Activated naive CD8-positive, alpha-beta T cell treated with anti-CD3 and anti-CD28 coated beads for 36 hours (primary cell): ENCODE data around the gene NEU4. TPM values are rescaled to one million over a fixed set of nuclear protein-coding genes. Genes with fewer than 3 reads are reported as not detected.

Experiments
- DNase-seq: peaks from one replicate; pipeline ENCODE4 v3.0.0; 2021
- H3K27ac Mint-ChIP-seq: one replicate; pipeline ENCODE4 v1.8.0; 2022; ENCODE audit warnings: mild to moderate bottlenecking, moderate library complexity, mixed read lengths
- H3K27me3 Mint-ChIP-seq: one replicate; pipeline ENCODE4 v1.8.0; 2022; ENCODE audit warnings: mild to moderate bottlenecking, mixed read lengths
- H3K36me3 Mint-ChIP-seq: one replicate; pipeline ENCODE4 v1.8.0; 2021; ENCODE audit warnings: mild to moderate bottlenecking, mixed read lengths
- H3K4me1 Mint-ChIP-seq: one replicate; pipeline ENCODE4 v1.8.0; 2021; ENCODE audit warnings: mixed read lengths
- H3K4me3 Mint-ChIP-seq: one replicate; pipeline ENCODE4 v1.8.0; 2022; ENCODE audit warnings: mild to moderate bottlenecking, moderate library complexity, mixed read lengths
- H3K9me3 Mint-ChIP-seq: one replicate; pipeline ENCODE4 v1.8.0; 2022; ENCODE audit warnings: mixed read lengths
- total RNA-seq, 2 experiments: library from RNA; stranded (reverse); gene quantifications; one replicate each; pipeline ENCODE4 v1.2.3, GENCODE V29; 2021

The NEU4 gene
- total RNA-seq, 2 experiments from 2014 or later: 0.08 to 0.40 TPM

- Mint-ChIP-seq H3K9me3 (no peaks in the 10 kb centered on the region), H3K27ac (no peak overlapping the region), H3K4me3 (peak overlapping the region; percentile 22)
Measured at GRCh38 chr2:241855245-241855887, 46.4 kb downstream of the NEU4 start.

GRCh38 chr2:241855888-241856422, 47.0 kb downstream of the NEU4 start:
- H3K9me3 Mint-ChIP-seq: no peaks in the 10 kb centered on the region
- H3K27me3 Mint-ChIP-seq: no peaks in the 10 kb centered on the region
- H3K4me3 Mint-ChIP-seq: peak overlapping the region; percentile 22
- no peak for DNase-seq
- H3K36me3 Mint-ChIP-seq: no peaks in the 10 kb centered on the region
- no peak overlapping the region for H3K27ac Mint-ChIP-seq
- H3K4me1 Mint-ChIP-seq: peaks cover 22% of the 10 kb centered on the region

More at GRCh38 chr2:241855245-241855887, 46.4 kb downstream of the NEU4 start:
- peaks cover 18% of the 10 kb centered on the region for H3K4me1 Mint-ChIP-seq
- no peaks in the 10 kb centered on the region for H3K36me3 Mint-ChIP-seq
- DNase-seq: no peak
- H3K27me3 Mint-ChIP-seq: no peaks in the 10 kb centered on the region

GRCh38 chr2:241857041-241857541, 48.1 kb downstream of the NEU4 start:
- peaks cover 9% of the 10 kb centered on the region for H3K36me3 Mint-ChIP-seq
- H3K27ac Mint-ChIP-seq: no peak overlapping the region
- peaks cover 33% of the 10 kb centered on the region for H3K4me1 Mint-ChIP-seq
- peaks cover 2% of the 10 kb centered on the region for H3K9me3 Mint-ChIP-seq
- DNase-seq: no peak
- peaks cover 8% of the 10 kb centered on the region for H3K27me3 Mint-ChIP-seq
- peak overlapping the region; percentile 85 for H3K4me3 Mint-ChIP-seq

DNA sequence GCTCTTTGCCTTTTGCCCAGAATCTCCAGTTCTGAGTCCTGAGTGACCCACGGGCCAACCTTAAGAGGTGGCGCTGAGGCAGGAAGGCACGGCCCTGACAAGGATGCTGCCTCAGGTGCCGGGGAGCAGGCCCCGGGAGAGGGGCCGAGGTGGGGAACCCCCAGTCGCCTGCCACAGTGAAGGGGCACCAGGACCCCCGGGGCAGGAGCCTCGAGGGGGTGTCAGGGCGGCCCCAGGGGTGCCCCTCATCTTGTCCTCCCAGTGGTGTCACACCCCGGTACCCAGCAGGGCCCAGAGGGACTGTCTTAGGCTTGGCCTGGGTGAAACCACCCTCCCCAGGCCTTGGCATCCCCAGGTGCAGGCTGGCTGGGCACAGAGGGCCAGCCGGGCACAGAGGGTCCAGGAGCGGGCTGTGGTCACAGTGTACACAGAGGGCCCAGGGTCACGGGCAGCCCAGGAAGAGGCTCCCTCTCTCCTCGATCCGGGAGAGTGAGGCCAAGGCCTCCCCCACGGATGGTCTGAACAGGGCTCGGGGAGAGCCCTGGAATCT, 48.7 kb downstream of the NEU4 start:
- Mint-ChIP-seq H3K27me3 (peaks cover 12% of the 10 kb centered on the region), H3K27ac (peak overlapping the region; percentile 83), H3K4me3 (peak overlapping the region; percentile 85), H3K4me1 (peaks cover 37% of the 10 kb centered on the region), H3K9me3 (peaks cover 2% of the 10 kb centered on the region), H3K36me3 (peaks cover 9% of the 10 kb centered on the region)
- DNase-seq: no peak

DNA sequence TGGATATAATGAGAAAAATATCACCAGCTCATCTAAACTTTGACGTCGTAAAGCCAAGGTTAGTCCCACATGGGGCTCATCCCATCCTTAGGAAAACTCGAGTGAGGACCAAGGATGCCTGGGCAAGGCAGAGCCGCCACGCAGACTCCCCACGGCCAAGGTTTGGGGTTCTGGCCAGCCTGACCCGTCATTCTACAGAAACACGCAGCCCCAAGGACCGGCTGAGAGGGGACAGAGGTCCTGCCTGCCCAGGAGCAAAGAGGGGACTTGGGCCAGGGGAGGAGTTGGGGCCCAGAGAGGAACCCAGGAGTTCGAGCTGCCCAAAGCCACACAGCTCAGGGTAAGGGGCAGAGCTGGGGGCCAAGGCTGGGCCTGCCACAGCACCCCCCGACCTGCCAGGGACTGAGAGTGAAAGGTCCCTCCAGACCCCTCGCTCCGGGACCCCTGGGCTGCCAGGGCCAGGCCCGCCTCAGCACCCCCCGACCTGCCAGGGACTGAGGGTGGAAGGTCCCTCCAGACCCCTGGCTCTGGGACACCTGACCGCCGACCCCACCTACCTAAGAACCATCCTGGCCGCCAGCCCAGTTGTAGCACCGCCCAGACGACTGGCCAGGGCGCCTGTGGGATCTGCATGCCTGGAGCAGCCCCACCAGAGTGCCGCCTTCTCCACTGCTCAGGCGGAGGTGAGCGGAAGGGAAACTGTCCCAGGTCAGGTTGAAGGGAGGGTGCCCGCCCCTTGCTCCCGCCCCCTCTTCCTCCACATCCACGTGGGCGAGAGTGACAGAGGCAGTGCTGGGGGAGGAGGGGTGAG, 49.4 kb downstream of the NEU4 start, which contains the start of gene PDCD1:
TSS of gene PDCD1 (minus strand) at position 689 of the 811 bp plus-strand sequence. CDS start at position 633, 56 bp downstream.
- H3K27me3 Mint-ChIP-seq: peaks cover 12% of the 10 kb centered on the region
- DNase-seq: peak; percentile 80
- H3K4me3 Mint-ChIP-seq: peak within 1 kb of the TSS; percentile 85
- peaks cover 2% of the 10 kb centered on the region for H3K9me3 Mint-ChIP-seq
- H3K4me1 Mint-ChIP-seq: peaks cover 45% of the 10 kb centered on the region
- peaks cover 9% of the 10 kb centered on the region for H3K36me3 Mint-ChIP-seq
- H3K27ac Mint-ChIP-seq: peak within 1 kb of the TSS; percentile 94

- Mint-ChIP-seq H3K4me1 (peaks cover 47% of the 10 kb centered on the region), H3K27ac (peak overlapping the region; percentile 94), H3K36me3 (peaks cover 9% of the 10 kb centered on the region), H3K4me3 (peak overlapping the region; percentile 85), H3K27me3 (peaks cover 13% of the 10 kb centered on the region), H3K9me3 (peaks cover 3% of the 10 kb centered on the region)
- DNase-seq: peak; percentile 61
Measured at GRCh38 chr2:241859017-241859435, 50.0 kb downstream of the NEU4 start.

DNA sequence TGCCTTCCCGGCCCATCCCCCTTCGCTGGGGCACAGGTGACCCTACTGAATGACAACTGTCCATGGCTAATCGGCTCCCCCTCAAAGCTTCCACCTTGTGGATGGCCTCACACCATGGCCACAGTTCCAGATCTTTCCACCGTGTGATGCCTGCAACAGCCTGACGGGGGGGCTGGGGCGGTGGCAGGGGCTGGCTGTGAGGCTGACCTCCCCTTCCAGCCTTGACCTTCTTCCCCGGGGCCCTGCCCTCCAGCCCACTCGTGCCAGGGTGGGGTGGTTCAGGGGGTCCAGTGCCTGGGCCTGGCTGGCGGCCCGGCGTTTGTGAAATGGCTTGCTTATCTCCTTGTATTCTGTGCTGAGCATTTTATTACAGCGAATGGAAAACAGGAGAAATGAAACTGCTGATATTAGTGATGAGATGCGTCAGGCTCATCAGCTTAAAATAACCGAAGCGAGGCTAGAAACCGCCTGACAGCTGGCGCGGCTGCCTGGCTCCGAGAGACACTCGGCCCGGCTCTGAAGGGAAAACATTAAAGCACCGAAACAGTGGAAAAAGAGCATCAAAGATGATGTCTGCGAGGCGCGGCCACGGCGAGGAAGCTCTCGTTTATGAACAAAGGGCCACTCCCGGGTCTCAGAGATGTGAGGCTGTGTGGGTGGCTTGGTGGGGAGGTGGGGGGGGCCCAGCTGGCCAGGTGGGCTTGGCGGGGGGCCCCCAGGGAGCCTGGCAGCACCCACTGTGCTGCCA, 50.6 kb downstream of the NEU4 start:
- peak; percentile 88 for DNase-seq
- Mint-ChIP-seq H3K4me3 (peak overlapping the region; percentile 74), H3K27ac (peak overlapping the region; percentile 94), H3K27me3 (peaks cover 19% of the 10 kb centered on the region), H3K36me3 (peaks cover 14% of the 10 kb centered on the region), H3K9me3 (peaks cover 9% of the 10 kb centered on the region), H3K4me1 (peaks cover 53% of the 10 kb centered on the region)

DNA sequence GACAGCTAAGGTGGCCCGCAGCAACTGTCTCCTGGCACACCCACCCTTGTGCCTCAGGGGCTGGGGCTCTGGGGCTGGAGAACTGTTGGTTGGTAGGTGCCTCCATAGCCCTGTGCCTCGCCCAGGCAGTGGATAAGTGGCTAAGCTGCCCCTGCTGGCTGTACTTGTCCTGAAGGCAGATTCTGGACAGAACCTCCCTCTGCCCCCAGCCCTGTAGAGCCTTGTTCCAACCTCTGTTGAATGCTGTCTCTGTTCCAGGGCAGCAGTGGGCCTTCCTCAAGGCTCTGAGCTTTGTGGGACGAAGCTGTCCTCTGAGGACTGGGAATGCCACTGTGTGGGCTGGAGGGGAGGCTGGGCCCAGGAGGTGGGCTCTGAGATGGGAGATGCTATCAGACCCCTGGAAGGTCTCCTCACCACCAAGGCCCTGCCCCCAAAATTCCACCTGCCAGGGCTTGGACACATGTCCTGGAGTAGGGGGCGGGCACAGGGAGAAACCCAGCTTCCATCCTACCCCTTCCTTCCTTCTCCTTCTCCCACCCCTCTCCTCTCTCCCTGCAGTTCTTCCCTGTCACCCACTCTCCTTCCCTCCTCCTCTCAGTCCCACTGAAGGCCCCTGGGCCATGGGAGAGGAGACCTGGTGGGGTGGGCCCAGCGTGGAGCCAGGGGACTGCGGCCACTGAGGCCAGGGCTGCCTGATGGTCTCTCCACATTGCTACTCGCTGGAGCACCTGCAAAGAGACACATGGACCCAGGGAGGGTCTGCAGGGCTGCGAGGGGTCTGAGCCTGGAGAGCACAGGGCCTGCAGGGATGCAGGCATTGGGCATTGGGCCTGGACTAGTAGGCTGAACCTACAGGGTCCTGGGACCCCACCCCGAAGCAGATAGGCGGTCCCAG, 51.4 kb downstream of the NEU4 start:
- peak overlapping the region; percentile 94 for H3K27ac Mint-ChIP-seq
- H3K4me3 Mint-ChIP-seq: peak overlapping the region; percentile 5
- H3K9me3 Mint-ChIP-seq: peaks cover 13% of the 10 kb centered on the region
- H3K36me3 Mint-ChIP-seq: peaks cover 16% of the 10 kb centered on the region
- peaks cover 27% of the 10 kb centered on the region for H3K27me3 Mint-ChIP-seq
- peaks cover 61% of the 10 kb centered on the region for H3K4me1 Mint-ChIP-seq
- peak; percentile 6 for DNase-seq

- no peak for DNase-seq
- Mint-ChIP-seq H3K27me3 (peaks cover 32% of the 10 kb centered on the region), H3K4me3 (no peak overlapping the region), H3K27ac (peak overlapping the region; percentile 66), H3K4me1 (peaks cover 63% of the 10 kb centered on the region), H3K9me3 (peaks cover 13% of the 10 kb centered on the region), H3K36me3 (peaks cover 16% of the 10 kb centered on the region)
Measured at GRCh38 chr2:241861264-241861663, 52.3 kb downstream of the NEU4 start.

- Mint-ChIP-seq H3K36me3 (peaks cover 16% of the 10 kb centered on the region), H3K4me1 (peaks cover 56% of the 10 kb centered on the region), H3K27me3 (peaks cover 32% of the 10 kb centered on the region), H3K4me3 (no peak overlapping the region), H3K27ac (peak overlapping the region; percentile 37), H3K9me3 (peaks cover 13% of the 10 kb centered on the region)
- DNase-seq: no peak
Measured at GRCh38 chr2:241862093-241862492, 53.1 kb downstream of the NEU4 start.

DNA sequence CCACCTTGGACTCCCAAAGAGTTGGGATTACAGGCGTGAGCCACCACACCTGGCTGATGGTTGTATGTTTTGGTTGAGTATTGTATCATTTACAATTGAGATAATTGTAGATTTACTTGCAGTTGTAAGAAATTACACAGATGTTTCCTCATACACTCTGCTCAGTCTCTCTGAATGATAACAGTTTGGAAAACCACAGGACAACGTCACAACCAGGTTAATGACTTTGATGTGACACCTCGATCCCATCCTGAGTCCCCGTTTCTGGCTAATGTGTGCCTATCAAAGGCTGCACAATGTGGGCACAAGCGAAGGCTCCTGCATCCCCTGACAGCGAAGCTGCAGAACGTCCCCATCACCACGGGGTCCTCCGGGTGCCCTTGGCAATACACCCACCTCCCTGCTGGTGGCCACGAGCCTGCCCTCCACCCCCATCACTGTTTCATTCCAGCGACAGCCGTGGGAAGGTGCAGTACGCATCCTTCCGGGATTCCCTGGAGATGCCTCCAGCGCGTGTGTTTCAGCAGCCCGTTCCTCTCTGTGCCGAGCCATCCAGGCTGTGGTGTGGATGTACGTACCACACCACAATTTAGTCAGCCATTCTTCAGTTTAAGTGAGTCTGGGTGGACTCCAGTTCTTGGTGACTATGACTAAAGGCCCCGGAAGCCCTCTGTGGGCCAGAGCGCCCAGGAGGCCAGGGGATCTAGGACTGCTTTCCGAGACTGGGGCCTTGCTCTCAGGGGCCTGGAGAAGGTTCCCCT, 54.0 kb downstream of the NEU4 start:
- peak overlapping the region; percentile 86 for H3K27ac Mint-ChIP-seq
- peaks cover 57% of the 10 kb centered on the region for H3K4me1 Mint-ChIP-seq
- peak overlapping the region; percentile 24 for H3K4me3 Mint-ChIP-seq
- H3K27me3 Mint-ChIP-seq: peaks cover 32% of the 10 kb centered on the region
- peaks cover 13% of the 10 kb centered on the region for H3K9me3 Mint-ChIP-seq
- DNase-seq: no peak
- H3K36me3 Mint-ChIP-seq: peaks cover 16% of the 10 kb centered on the region

DNA sequence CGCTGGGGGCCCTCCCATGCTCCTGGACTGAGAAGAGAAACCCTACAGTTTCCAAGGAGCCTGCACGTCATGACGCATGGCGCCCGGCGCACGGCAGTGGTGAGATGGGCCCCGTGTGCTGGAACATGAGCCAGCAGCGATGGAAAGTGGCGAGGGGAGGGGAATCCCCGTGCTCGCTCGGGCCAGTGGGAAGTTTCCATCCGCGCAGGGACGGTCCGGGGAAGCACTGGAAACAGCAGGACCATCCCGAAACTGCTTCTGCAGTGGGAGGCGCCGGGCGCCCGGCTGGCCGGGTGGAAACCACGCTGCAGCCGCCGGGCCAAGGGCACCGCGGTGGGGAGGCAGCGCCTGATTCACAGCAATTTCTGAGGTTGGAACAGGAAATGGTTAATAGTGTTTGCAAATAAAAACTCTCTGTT, 54.6 kb downstream of the NEU4 start:
- peaks cover 60% of the 10 kb centered on the region for H3K4me1 Mint-ChIP-seq
- H3K27ac Mint-ChIP-seq: peak overlapping the region; percentile 86
- peaks cover 32% of the 10 kb centered on the region for H3K27me3 Mint-ChIP-seq

More for the DNA sequence above, 54.6 kb downstream of the NEU4 start:
- peaks cover 13% of the 10 kb centered on the region for H3K9me3 Mint-ChIP-seq
- peaks cover 16% of the 10 kb centered on the region for H3K36me3 Mint-ChIP-seq
- peak overlapping the region; percentile 24 for H3K4me3 Mint-ChIP-seq
- DNase-seq: peak; percentile 83
